HG03039 (cell line): Measurements from ENCODE around the gene TMIGD3.
A peak's percentile ranks its signal among the peaks of the same experiment; 100 is the strongest.

ENCODE experiments used
- ATAC-seq: cut with Tn5 transposase; IDR thresholded peaks from one replicate; pipeline ENCODE4 v1.9.1; 2021; ENCODE audit warnings: mild to moderate bottlenecking, moderate library complexity; ENCODE audit not compliant: unreplicated experiment

Gene TMIGD3

GRCh38 chr1:111509997-111510375 lies 6.6 kb upstream of the TMIGD3 start:
- ATAC-seq: no peak

GRCh38 chr1:111507411-111508201 lies 4.2 kb upstream of the TMIGD3 start:
- ATAC-seq: peak; percentile 36

GRCh38 chr1:111506561-111506960 lies 3.1 kb upstream of the TMIGD3 start:
- ATAC-seq: no peak

- peak; percentile 47 for ATAC-seq
Measured at GRCh38 chr1:111505641-111506119, 2.2 kb upstream of the TMIGD3 start.

GRCh38 chr1:111504097-111504496 lies 664 bp upstream of the TMIGD3 start:
- no peak for ATAC-seq

- ATAC-seq: no peak
Measured at GRCh38 chr1:111501645-111502044, 1.8 kb downstream of the TMIGD3 start.

GRCh38 chr1:111499026-111499785 lies 4.2 kb downstream of the TMIGD3 start:
- no peak for ATAC-seq

- no peak for ATAC-seq
Measured at GRCh38 chr1:111497592-111497991, 5.8 kb downstream of the TMIGD3 start.

GRCh38 chr1:111496398-111496797 lies 7.0 kb downstream of the TMIGD3 start:
- ATAC-seq: no peak

- ATAC-seq: no peak
Measured at GRCh38 chr1:111491070-111491469, 12.4 kb downstream of the TMIGD3 start.

GRCh38 chr1:111490220-111490619 lies 13.2 kb downstream of the TMIGD3 start:
- ATAC-seq: no peak

GRCh38 chr1:111489604-111490003 lies 13.8 kb downstream of the TMIGD3 start:
- ATAC-seq: no peak

GRCh38 chr1:111488669-111489068 lies 14.8 kb downstream of the TMIGD3 start:
- no peak for ATAC-seq

- ATAC-seq: no peak
Measured at GRCh38 chr1:111487133-111487532, 16.3 kb downstream of the TMIGD3 start.

- no peak for ATAC-seq
Measured at GRCh38 chr1:111486431-111486830, 17.0 kb downstream of the TMIGD3 start.

- no peak for ATAC-seq
Measured at GRCh38 chr1:111484391-111485026, 18.9 kb downstream of the TMIGD3 start.

GRCh38 chr1:111483876-111484275 lies 19.6 kb downstream of the TMIGD3 start:
- ATAC-seq: no peak

- ATAC-seq: no peak
Measured at GRCh38 chr1:111483166-111483565, 20.3 kb downstream of the TMIGD3 start.

- ATAC-seq: no peak
Measured at GRCh38 chr1:111481387-111482221, 21.8 kb downstream of the TMIGD3 start.

GRCh38 chr1:111480674-111481073 lies 22.8 kb downstream of the TMIGD3 start:
- no peak for ATAC-seq
